Calu3 (cell line): ENCODE measurements around the gene PEX19. TPM values are rescaled to one million over a fixed set of nuclear protein-coding genes. Genes with fewer than 3 reads are reported as not detected.

Experiments
- BruUV-seq: library from RNA; stranded (reverse); fragments of 400-500 nt; replicated peaks from 2 replicates; lab custom pipeline; 2021; lab: Mats Ljungman, UMichigan
- CTCF ChIA-PET: fragments of 300-600 bp; sonication (Branson Sonifier 250); formaldehyde crosslinking; loops from one replicate; lab custom pipeline; 2022; ENCODE audit warnings: antibody characterized with exemption; lab: Charles Lee
- DNase-seq: peaks from one replicate; pipeline ENCODE4 v3.0.0; 2022
- H3K27ac Mint-ChIP-seq: one replicate; pipeline ENCODE4 v1.8.0; 2022; ENCODE audit warnings: mixed read lengths; ENCODE audit not compliant: unreplicated experiment
- H3K27me3 Mint-ChIP-seq: one replicate; pipeline ENCODE4 v1.8.0; 2022; ENCODE audit warnings: mixed read lengths; ENCODE audit not compliant: unreplicated experiment
- H3K36me3 Mint-ChIP-seq: one replicate; pipeline ENCODE4 v1.8.0; 2022; ENCODE audit warnings: mild to moderate bottlenecking, moderate library complexity, mixed read lengths; ENCODE audit not compliant: insufficient read depth, unreplicated experiment
- H3K4me1 Mint-ChIP-seq: one replicate; pipeline ENCODE4 v1.8.0; 2022; ENCODE audit warnings: mild to moderate bottlenecking, low read depth, mixed read lengths; ENCODE audit not compliant: unreplicated experiment
- H3K4me3 Mint-ChIP-seq: one replicate; pipeline ENCODE4 v1.8.0; 2022; ENCODE audit warnings: mild to moderate bottlenecking, low read depth, moderate library complexity, mixed read lengths; ENCODE audit not compliant: unreplicated experiment
- H3K9me3 Mint-ChIP-seq: one replicate; pipeline ENCODE4 v1.8.0; 2022; ENCODE audit warnings: low read depth, mixed read lengths; ENCODE audit not compliant: unreplicated experiment
- CTCF ChIP-seq: fragments of 200-600 bp; IDR thresholded peaks from one replicate; pipeline ENCODE4 v1.8.0; 2022; ENCODE audit warnings: antibody characterized with exemption; ENCODE audit not compliant: unreplicated experiment
- intact Hi-C: fragments of 100-400 bp; cut with micrococcal nuclease; formaldehyde crosslinking; loops from one replicate; pipeline ENCODE4 v1.10.0; 2022; ENCODE audit not compliant: unreplicated experiment
- total RNA-seq: library from RNA; stranded (reverse); gene quantifications from 2 replicates; pipeline ENCODE4 v1.2.3, GENCODE V29; 2022

Gene PEX19
- total RNA-seq, 1 experiment from 2014 or later: 64.0 TPM

DNA sequence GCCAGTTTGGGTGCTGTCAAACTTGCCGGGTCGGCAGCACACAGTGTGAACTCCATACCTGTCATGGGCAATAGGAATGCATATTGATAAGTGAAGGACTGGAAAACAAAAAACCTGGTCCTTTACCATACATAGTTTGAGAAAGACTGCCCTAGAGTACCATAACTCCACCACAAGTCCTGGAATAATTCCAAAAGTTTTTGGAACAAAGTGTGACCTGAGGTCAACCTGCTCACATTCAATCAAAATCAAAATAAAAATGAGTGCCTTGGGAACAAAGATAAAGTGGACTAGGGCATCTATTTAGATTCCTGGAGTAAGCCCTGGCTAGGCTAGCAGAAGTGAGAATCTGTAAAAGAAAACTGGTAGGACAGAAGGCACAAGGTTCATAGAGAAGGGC lies 7.6 kb downstream of the PEX19 start:
- Mint-ChIP-seq H3K27me3 (no peaks in the 10 kb centered on the region), H3K9me3 (no peaks in the 10 kb centered on the region), H3K36me3 (peaks cover 25% of the 10 kb centered on the region), H3K4me3 (no peak overlapping the region), H3K27ac (no peak overlapping the region), H3K4me1 (no peaks in the 10 kb centered on the region)
- no peak for DNase-seq
- no TSS peak for BruUV-seq
- CTCF ChIA-PET: no interaction called here
- TF ChIP-seq CTCF: no peak
- intact Hi-C loops: no loop called here

DNA sequence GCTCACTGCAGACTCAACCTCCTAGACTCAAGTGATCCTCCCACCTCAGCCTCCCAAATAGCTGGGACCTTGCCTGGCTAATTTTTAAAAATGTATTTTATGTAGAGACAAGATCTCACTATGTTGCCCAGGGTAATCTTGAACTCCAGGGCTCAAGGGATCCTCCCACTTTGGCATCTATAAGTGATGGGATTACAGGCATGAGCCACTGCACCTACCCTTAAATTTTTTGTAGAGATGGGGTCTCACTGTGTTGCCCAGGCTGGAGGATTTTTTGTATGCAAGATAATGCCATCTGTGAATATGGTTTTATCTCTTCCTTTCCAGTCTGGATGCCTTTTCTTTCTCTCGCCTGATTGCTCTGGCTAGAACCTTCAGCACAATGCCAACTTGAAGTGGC lies 13.9 kb downstream of the PEX19 start:
- Mint-ChIP-seq H3K27me3 (peaks cover 13% of the 10 kb centered on the region), H3K9me3 (no peaks in the 10 kb centered on the region), H3K4me3 (no peak overlapping the region), H3K36me3 (no peaks in the 10 kb centered on the region), H3K4me1 (no peaks in the 10 kb centered on the region), H3K27ac (no peak overlapping the region)
- intact Hi-C loops: no loop called here
- no peak for DNase-seq
- no peak for TF ChIP-seq CTCF
- CTCF ChIA-PET: no interaction called here
- BruUV-seq: no TSS peak

GRCh38 chr1:160267284-160267991 lies 17.5 kb downstream of the PEX19 start:
- CTCF ChIA-PET: no interaction called here
- H3K9me3 Mint-ChIP-seq: no peaks in the 10 kb centered on the region
- H3K36me3 Mint-ChIP-seq: peaks cover 14% of the 10 kb centered on the region
- H3K4me1 Mint-ChIP-seq: no peaks in the 10 kb centered on the region
- TF ChIP-seq CTCF: no peak
- no peak overlapping the region for H3K27ac Mint-ChIP-seq
- BruUV-seq: no TSS peak
- DNase-seq: no peak
- peaks cover 13% of the 10 kb centered on the region for H3K27me3 Mint-ChIP-seq
- no peak overlapping the region for H3K4me3 Mint-ChIP-seq
- intact Hi-C loops: no loop called here

DNA sequence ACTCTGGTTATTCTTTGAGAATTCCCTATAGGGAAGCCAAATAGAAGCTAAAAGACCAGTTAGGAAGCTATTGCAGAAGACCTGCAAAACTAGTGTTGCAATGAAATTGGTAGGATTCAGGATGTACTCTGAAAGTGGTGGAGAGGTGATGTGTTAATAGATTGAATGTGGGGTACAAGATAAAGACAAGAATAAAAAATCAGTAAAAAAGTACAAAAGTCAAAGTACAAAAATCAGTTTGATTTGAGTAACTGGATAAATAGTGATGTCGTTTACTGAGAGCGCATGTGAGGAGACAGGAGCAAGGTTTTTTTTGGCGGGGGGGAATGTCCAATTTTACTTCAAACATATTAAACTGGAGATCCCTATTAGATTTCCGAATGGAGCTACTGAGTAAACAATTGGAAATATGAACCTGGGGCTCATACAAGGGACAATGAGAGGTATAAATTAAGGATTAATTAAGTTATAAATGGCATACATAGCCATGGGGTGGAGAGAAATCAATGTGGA lies 20.1 kb downstream of the PEX19 start:
- H3K27me3 Mint-ChIP-seq: peaks cover 13% of the 10 kb centered on the region
- intact Hi-C loops: no loop called here
- CTCF ChIA-PET: no interaction called here
- H3K27ac Mint-ChIP-seq: no peak overlapping the region
- H3K36me3 Mint-ChIP-seq: peaks cover 33% of the 10 kb centered on the region
- DNase-seq: no peak
- peaks cover 12% of the 10 kb centered on the region for H3K4me1 Mint-ChIP-seq
- no peaks in the 10 kb centered on the region for H3K9me3 Mint-ChIP-seq
- no peak overlapping the region for H3K4me3 Mint-ChIP-seq
- no peak for TF ChIP-seq CTCF
- no TSS peak for BruUV-seq
